ENCODE results near the gene ITIH1. TPM values are rescaled to one million over a fixed set of nuclear protein-coding genes. Genes with fewer than 3 reads are reported as not detected.

Gene ITIH1
- total and polyA plus RNA-seq, 9 of the 15 experiments (the other 6 are each of a cell fraction or from before 2014, with no cell fraction given), result 0.31 TPM; not detected in 8

DNA sequence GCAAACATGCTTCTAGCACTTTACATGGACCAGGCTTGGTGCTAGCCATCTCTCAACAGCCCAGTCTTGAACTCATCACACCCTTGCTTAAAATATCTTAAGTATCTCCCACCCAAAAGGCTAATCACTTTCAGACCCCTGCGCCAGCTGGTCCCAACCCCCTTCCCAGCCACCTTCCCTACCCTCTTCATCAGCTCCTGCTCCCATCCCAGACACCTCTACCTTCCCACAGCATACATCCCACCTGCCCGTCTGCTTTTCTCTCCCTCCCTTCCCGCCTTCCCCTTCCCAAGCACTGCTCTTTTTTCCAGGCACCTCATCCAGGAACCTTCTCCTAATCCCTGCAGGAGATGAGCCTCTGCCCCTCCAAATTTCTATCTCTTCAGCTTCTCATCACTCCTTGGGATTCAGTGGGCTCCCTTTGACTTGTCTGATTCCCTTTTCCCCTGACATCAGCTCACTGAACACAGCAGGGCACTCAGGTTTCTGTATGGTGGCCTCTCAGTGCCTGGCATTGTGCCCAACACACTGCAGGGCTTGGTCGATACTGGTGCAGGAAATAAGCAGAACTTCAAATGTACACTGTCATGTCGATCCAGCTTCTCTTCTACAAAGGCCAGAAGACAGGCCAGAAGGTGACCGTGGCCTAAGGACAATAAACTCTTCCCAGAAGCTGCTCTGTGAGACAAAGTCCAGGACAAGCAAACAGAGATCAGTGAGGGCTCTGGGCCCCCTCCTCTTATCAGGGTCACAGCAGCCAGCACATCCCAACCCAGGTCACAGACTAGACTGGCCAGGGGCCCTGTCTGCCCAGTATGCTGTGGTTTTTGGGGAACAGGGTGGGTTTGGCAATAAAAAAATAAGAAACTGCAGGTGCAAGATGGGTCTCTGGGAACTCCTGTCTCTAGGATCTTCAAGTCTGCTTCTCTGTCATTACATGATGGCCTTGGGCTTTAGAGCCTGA, 2.2 kb upstream of the ITIH1 start:
- Histone ChIP-seq H3K36me3 (ENCODE audit: control insufficient read depth, insufficient read depth, low read length) (no peaks in the 10 kb centered on the region), H3K4me2 (ENCODE audit: insufficient read depth, low read length) (no peak overlapping the region), H3K4me1 (replicated peaks in 1 of 2; ENCODE audit: control insufficient read depth in 2 of 2, insufficient read depth in 2 of 2, low read length in 2 of 2) (peaks cover 0 to 4% of the 10 kb centered on the region in 2 experiments; a peak in 2 of 5 replicates), H3K27me3 (ENCODE audit: control insufficient read depth in 2 of 2, insufficient read depth in 2 of 2, low read length in 2 of 2) (peaks cover 0 to 6% of the 10 kb centered on the region in 2 experiments; a peak in 1 of 5 replicates), H3K4me3 (no peak overlapping the region), H3K9me1 (ENCODE audit: control insufficient read depth, insufficient read depth, low read length) (no peaks in the 10 kb centered on the region), H3K9me3 (replicated peaks; ENCODE audit: control insufficient read depth, insufficient read depth, low read depth, low read length) (no peaks in the 10 kb centered on the region), H2AFZ (ENCODE audit: low read depth, low read length) (peak overlapping the region; percentile 70), H3K79me2 (ENCODE audit: control insufficient read depth, insufficient read depth, low read length) (peaks cover 6% of the 10 kb centered on the region), H3K27ac (ENCODE audit: extremely low read depth, low read depth, low read length) (no peak overlapping the region), H4K20me1 (replicated peaks; ENCODE audit: control insufficient read depth, insufficient read depth, low read length) (no peaks in the 10 kb centered on the region), H3K9ac (ENCODE audit: insufficient read depth in 1 of 2, low read depth in 2 of 2, low read length in 2 of 2) (peak overlapping the region in 1 of 2 experiments; percentile 48; a peak in 1 of 4 replicates)
- no peak for ATAC-seq
- ChIA-PET POLR2A (interaction anchor here (0.5 to 0.6 kb wide), 3 partner anchors 8 to 311 kb away, joined by 3 read pairs; no protein-coding TSS in a partner anchor), CTCF (ENCODE audit: low intra/inter-chr PET ratio) (no interaction called here)
- intact Hi-C loops (cut with micrococcal nuclease) (no loop called here), in situ Hi-C loops (cut with MboI) (no loop called here)
- DNase-seq (ENCODE audit: extremely low read depth in 1 of 4, low spot score in 3 of 4), result no peak
- 29% methylated on average over 2 of the region's 6 CpGs for WGBS (ENCODE audit: insufficient coverage, low coverage, missing lambda C conversion rate)
- no TSS peak for BruUV-seq (replicated peaks)
- FAIRE-seq, result no peak
- peak; percentile 27; the same call in 1 of the 2 replicates for TF ChIP-seq NFIC (IDR thresholded peaks at IDR 0.05)
- no peak for TF ChIP-seq NONO (IDR thresholded peaks at IDR 0.05; ENCODE audit: low read depth in 2 of 2, low read length in 1 of 2)

DNA sequence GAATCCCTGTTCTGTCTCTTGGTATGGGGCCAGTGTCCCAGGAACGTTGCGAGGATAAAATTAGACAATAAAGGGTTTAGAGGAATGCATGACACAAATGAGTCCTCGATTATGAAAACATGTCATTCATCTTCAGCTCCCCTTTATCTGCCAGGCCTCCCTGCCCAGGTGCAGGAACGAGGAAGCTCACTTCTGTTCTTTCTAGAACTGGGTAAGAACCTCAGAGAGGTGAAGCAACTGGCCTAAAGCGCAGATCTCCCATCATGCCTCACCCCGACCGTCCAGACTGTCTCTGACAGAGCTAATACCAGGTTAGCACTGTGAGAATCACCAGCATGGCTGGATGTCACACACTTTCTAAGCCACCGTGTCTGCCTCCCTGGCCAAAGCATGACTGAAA, 1.5 kb upstream of the ITIH1 start:
- POLR2A ChIA-PET, result interaction anchor here (0.6 kb wide), 1 partner anchor 312 kb away, joined by 3 read pairs; no protein-coding TSS in a partner anchor
- no peak for FAIRE-seq
- Histone ChIP-seq H3K4me3 (no peak overlapping the region), H3K9ac (ENCODE audit: insufficient read depth in 1 of 2, low read depth in 2 of 2, low read length in 2 of 2) (no peak overlapping the region; a peak in 1 of 4 replicates), H3K27me3 (ENCODE audit: control insufficient read depth in 2 of 2, insufficient read depth in 2 of 2, low read length in 2 of 2) (peaks cover 0 to 10% of the 10 kb centered on the region in 2 experiments; a peak in 1 of 5 replicates), H3K4me2 (ENCODE audit: insufficient read depth, low read length) (no peak overlapping the region), H3K79me2 (ENCODE audit: control insufficient read depth, insufficient read depth, low read length) (no peaks in the 10 kb centered on the region), H3K4me1 (replicated peaks in 1 of 2; ENCODE audit: control insufficient read depth in 2 of 2, insufficient read depth in 2 of 2, low read length in 2 of 2) (peaks cover 0 to 4% of the 10 kb centered on the region in 2 experiments; a peak in 2 of 5 replicates), H3K36me3 (ENCODE audit: control insufficient read depth, insufficient read depth, low read length) (no peaks in the 10 kb centered on the region), H3K9me3 (replicated peaks; ENCODE audit: control insufficient read depth, insufficient read depth, low read depth, low read length) (no peaks in the 10 kb centered on the region), H4K20me1 (replicated peaks; ENCODE audit: control insufficient read depth, insufficient read depth, low read length) (no peaks in the 10 kb centered on the region), H2AFZ (ENCODE audit: low read depth, low read length) (peak overlapping the region; percentile 70), H3K27ac (ENCODE audit: extremely low read depth, low read depth, low read length) (no peak overlapping the region), H3K9me1 (ENCODE audit: control insufficient read depth, insufficient read depth, low read length) (no peaks in the 10 kb centered on the region)
- CTCF ChIA-PET (ENCODE audit: low intra/inter-chr PET ratio), result no interaction called here
- intact Hi-C loops (cut with micrococcal nuclease) (no loop called here), in situ Hi-C loops (cut with MboI) (no loop called here)
- 23% methylated on average over 7 of the region's 8 CpGs for WGBS (ENCODE audit: insufficient coverage, low coverage, missing lambda C conversion rate)
- no TSS peak for BruUV-seq (replicated peaks)
- DNase-seq (ENCODE audit: extremely low read depth in 1 of 4, low spot score in 3 of 4), result no peak
- peak; percentile 30; the same call in 1 of the 3 replicates for ATAC-seq
- TF ChIP-seq NELFE (IDR thresholded peaks at IDR 0.05; ENCODE audit: insufficient read depth, insufficient read length) (no peak), KLF6 (CRISPR knock-in tag; IDR thresholded peaks at IDR 0.05; ENCODE audit: borderline replicate concordance) (no peak), POLR3G (IDR thresholded peaks at IDR 0.05; ENCODE audit: extremely low read depth, insufficient read length, insufficient replicate concordance) (no peak), ZFP1 (CRISPR knock-in tag; IDR thresholded peaks at IDR 0.05) (no peak), CBFA2T2 (conservative IDR thresholded peaks at IDR 0.05) (no peak), CBX8 (IDR thresholded peaks at IDR 0.05; ENCODE audit: borderline replicate concordance, extremely low read depth, low read depth, low read length, poor library complexity, severe bottlenecking) (no peak)
- TF ChIP-seq, protein P1, sequence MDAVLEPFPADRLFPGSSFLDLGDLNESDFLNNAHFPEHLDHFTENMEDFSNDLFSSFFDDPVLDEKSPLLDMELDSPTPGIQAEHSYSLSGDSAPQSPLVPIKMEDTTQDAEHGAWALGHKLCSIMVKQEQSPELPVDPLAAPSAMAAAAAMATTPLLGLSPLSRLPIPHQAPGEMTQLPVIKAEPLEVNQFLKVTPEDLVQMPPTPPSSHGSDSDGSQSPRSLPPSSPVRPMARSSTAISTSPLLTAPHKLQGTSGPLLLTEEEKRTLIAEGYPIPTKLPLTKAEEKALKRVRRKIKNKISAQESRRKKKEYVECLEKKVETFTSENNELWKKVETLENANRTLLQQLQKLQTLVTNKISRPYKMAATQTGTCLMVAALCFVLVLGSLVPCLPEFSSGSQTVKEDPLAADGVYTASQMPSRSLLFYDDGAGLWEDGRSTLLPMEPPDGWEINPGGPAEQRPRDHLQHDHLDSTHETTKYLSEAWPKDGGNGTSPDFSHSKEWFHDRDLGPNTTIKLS (IDR thresholded peaks at IDR 0.05; ENCODE audit: borderline replicate concordance, low read depth), result no peak
- TF ChIP-seq, protein P2, sequence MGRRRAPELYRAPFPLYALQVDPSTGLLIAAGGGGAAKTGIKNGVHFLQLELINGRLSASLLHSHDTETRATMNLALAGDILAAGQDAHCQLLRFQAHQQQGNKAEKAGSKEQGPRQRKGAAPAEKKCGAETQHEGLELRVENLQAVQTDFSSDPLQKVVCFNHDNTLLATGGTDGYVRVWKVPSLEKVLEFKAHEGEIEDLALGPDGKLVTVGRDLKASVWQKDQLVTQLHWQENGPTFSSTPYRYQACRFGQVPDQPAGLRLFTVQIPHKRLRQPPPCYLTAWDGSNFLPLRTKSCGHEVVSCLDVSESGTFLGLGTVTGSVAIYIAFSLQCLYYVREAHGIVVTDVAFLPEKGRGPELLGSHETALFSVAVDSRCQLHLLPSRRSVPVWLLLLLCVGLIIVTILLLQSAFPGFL (CRISPR knock-in tag; IDR thresholded peaks at IDR 0.05), result no peak
